GM18867 (cell line): Measurements from ENCODE around the gene PWWP2B.
"Not testable (repeated sequence)": the region's sequence is repeated elsewhere in the genome, so short reads cannot be mapped to it uniquely, and the experiment has no call there.

ENCODE experiments used
- ATAC-seq: cut with Tn5 transposase; IDR thresholded peaks from one replicate; pipeline ENCODE4 v1.9.1; 2021; ENCODE audit warnings: mild to moderate bottlenecking, moderate library complexity; ENCODE audit not compliant: unreplicated experiment

The PWWP2B gene

GRCh38 chr10:132430231-132430743, 33.3 kb downstream of the PWWP2B start:
- ATAC-seq: no peak

- no peak for ATAC-seq
Observed at GRCh38 chr10:132430861-132431271, 33.9 kb downstream of the PWWP2B start.

GRCh38 chr10:132431537-132432175, 34.7 kb downstream of the PWWP2B start:
- no peak for ATAC-seq

- no peak for ATAC-seq
Observed at GRCh38 chr10:132432176-132432540, 35.2 kb downstream of the PWWP2B start.

GRCh38 chr10:132433671-132434340, 36.8 kb downstream of the PWWP2B start:
- ATAC-seq: no peak

GRCh38 chr10:132434405-132435005, 37.5 kb downstream of the PWWP2B start:
- no peak for ATAC-seq

- not testable (repeated sequence) for ATAC-seq
Observed at GRCh38 chr10:132435320-132435719, 38.3 kb downstream of the PWWP2B start.

GRCh38 chr10:132436096-132436495, 39.1 kb downstream of the PWWP2B start:
- not testable (repeated sequence) for ATAC-seq

GRCh38 chr10:132436861-132437410, 39.9 kb downstream of the PWWP2B start:
- ATAC-seq: no peak

GRCh38 chr10:132437541-132437950, 40.5 kb downstream of the PWWP2B start:
- ATAC-seq: no peak

- no peak for ATAC-seq
Observed at GRCh38 chr10:132438091-132439024, 41.4 kb downstream of the PWWP2B start.

- no peak for ATAC-seq
Observed at GRCh38 chr10:132439025-132439388, 42.0 kb downstream of the PWWP2B start.

GRCh38 chr10:132439424-132440163, 42.6 kb downstream of the PWWP2B start:
- no peak for ATAC-seq

- no peak for ATAC-seq
Observed at GRCh38 chr10:132440791-132441565, 44.0 kb downstream of the PWWP2B start.

- ATAC-seq: no peak
Observed at GRCh38 chr10:132441818-132442524, 45.0 kb downstream of the PWWP2B start.

GRCh38 chr10:132442636-132443035, 45.6 kb downstream of the PWWP2B start:
- no peak for ATAC-seq

GRCh38 chr10:132443605-132443982, 46.6 kb downstream of the PWWP2B start:
- ATAC-seq: peak; percentile 32

GRCh38 chr10:132443983-132444876, 47.2 kb downstream of the PWWP2B start:
- no peak for ATAC-seq
